Colonic mucosa (tissue), 4 donors: ENCODE results near the gene MTA1. TPM values are rescaled to one million over a fixed set of nuclear protein-coding genes. Genes with fewer than 3 reads are reported as not detected.

Experiments used
- DNase-seq: peaks from one replicate; pipeline ENCODE4 v3.0.0-alpha.2; 2020
- H3K27ac ChIP-seq: fragments of 200-600 bp; one replicate; pipeline ENCODE4 v1.8.0; 2021
- H3K27me3 ChIP-seq: fragments of 200-600 bp; one replicate; pipeline ENCODE4 v1.8.0; 2021
- H3K36me3 ChIP-seq: fragments of 200-600 bp; one replicate; pipeline ENCODE4 v1.8.0; 2021
- H3K4me1 ChIP-seq: fragments of 200-600 bp; one replicate; pipeline ENCODE4 v1.8.0; 2021; ENCODE audit warnings: mild to moderate bottlenecking
- H3K4me3 ChIP-seq: fragments of 200-600 bp; one replicate; pipeline ENCODE4 v1.8.0; 2021
- H3K9ac ChIP-seq, 2 donors: one replicate each; pipeline ENCODE4 v1.7.0; 2013; ENCODE audit warnings: control low read depth in 2 of 2, low read depth in 2 of 2, low read length in 2 of 2
- H3K9me3 ChIP-seq: fragments of 200-600 bp; one replicate; pipeline ENCODE4 v1.8.0; 2021
- CTCF ChIP-seq: fragments of 200-600 bp; IDR thresholded peaks from one replicate; pipeline ENCODE4 v1.8.0; 2022; ENCODE audit warnings: antibody characterized with exemption, mild to moderate bottlenecking
- intact Hi-C: fragments of 100-400 bp; cut with DNase I; formaldehyde crosslinking; loops from one replicate; pipeline ENCODE4 v1.14.1; 2022
- total RNA-seq, 2 donors: library from RNA; stranded (reverse); fragmentation: NEBNext Ultra II Directional in 1 of 2; extraction: Animal tissue kit (Norgen Biotek cat#: 25700) in 1 of 2; gene quantifications; one replicate each; pipeline ENCODE4 v1.2.1, GENCODE V29; 2021
- donor health status: healthy.
- donor health status: DM: no; HTN: no; CAD: no.
- donor health status: DM: no; HTN: no; CAD: no.

The MTA1 gene
- total RNA-seq, 2 donors from 2014 or later = 47.0 to 90.2 TPM

DNA sequence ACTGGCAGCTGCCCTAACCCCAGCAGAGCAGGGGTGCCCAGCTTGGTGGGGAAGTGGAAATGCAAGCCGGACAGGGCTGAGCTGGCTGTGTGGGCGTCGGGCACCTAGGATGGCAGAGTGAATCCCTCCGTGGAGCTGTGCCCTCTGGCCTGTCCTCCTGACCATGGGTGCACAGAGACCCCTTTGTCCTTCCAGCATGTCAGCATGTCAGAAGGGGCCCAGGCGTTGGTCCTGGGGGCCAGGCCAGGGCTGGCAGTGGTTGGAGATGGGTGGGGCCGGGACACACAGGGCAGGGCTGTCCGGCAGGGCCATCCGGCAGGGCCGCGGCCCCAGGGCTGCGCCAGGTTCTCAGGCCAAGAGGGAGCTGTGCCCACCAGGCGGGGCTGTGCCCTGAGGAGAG is 30.1 kb upstream of the MTA1 start:
- DNase-seq = no peak
- TF ChIP-seq CTCF = no peak
- Histone ChIP-seq H3K9ac (no peak overlapping the region), H3K4me1 (no peaks in the 10 kb centered on the region), H3K27ac (no peak overlapping the region), H3K9me3 (no peaks in the 10 kb centered on the region), H3K36me3 (no peaks in the 10 kb centered on the region), H3K27me3 (no peaks in the 10 kb centered on the region), H3K4me3 (no peak overlapping the region)
- intact Hi-C loops = no loop called here

GRCh38 chr14:105389976-105390848 is 29.4 kb upstream of the MTA1 start:
- no peak for DNase-seq
- H3K36me3 ChIP-seq = no peaks in the 10 kb centered on the region
- no peak overlapping the region for H3K4me3 ChIP-seq
- H3K9ac ChIP-seq = no peak overlapping the region
- no peak for TF ChIP-seq CTCF
- no peaks in the 10 kb centered on the region for H3K27me3 ChIP-seq
- H3K4me1 ChIP-seq = no peaks in the 10 kb centered on the region
- H3K9me3 ChIP-seq = no peaks in the 10 kb centered on the region
- no peak overlapping the region for H3K27ac ChIP-seq
- intact Hi-C loops = no loop called here

GRCh38 chr14:105390849-105391500 is 28.7 kb upstream of the MTA1 start:
- no peak overlapping the region for H3K9ac ChIP-seq
- H3K9me3 ChIP-seq = no peaks in the 10 kb centered on the region
- no peak overlapping the region for H3K27ac ChIP-seq
- H3K4me1 ChIP-seq = no peaks in the 10 kb centered on the region
- DNase-seq = no peak
- H3K36me3 ChIP-seq = no peaks in the 10 kb centered on the region
- intact Hi-C loops = no loop called here
- no peaks in the 10 kb centered on the region for H3K27me3 ChIP-seq
- no peak overlapping the region for H3K4me3 ChIP-seq
- TF ChIP-seq CTCF = no peak

DNA sequence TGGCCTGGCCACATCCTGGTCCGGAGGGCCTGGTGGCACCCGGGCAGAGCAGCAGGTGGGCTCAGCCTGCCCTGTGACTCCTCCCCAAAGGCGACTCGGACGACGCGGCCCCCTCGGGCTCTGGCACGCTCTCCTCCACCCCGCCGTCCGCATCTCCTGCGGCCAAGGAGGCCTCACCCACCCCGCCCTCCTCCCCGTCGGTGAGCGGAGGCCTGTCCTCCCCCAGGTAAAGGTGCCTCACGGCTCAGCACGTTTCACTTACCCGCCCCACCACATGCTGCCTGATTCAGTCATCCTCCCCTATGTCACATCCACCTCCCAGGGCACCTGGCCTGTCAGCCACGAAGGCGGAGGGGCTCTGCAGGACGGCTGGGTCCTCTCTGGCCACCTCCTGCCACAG is 28.1 kb upstream of the MTA1 start:
- Histone ChIP-seq H3K9me3 (no peaks in the 10 kb centered on the region), H3K4me1 (no peaks in the 10 kb centered on the region), H3K4me3 (no peak overlapping the region), H3K9ac (no peak overlapping the region), H3K27me3 (no peaks in the 10 kb centered on the region), H3K36me3 (no peaks in the 10 kb centered on the region), H3K27ac (no peak overlapping the region)
- TF ChIP-seq CTCF = no peak
- intact Hi-C loops = no loop called here
- no peak for DNase-seq

DNA sequence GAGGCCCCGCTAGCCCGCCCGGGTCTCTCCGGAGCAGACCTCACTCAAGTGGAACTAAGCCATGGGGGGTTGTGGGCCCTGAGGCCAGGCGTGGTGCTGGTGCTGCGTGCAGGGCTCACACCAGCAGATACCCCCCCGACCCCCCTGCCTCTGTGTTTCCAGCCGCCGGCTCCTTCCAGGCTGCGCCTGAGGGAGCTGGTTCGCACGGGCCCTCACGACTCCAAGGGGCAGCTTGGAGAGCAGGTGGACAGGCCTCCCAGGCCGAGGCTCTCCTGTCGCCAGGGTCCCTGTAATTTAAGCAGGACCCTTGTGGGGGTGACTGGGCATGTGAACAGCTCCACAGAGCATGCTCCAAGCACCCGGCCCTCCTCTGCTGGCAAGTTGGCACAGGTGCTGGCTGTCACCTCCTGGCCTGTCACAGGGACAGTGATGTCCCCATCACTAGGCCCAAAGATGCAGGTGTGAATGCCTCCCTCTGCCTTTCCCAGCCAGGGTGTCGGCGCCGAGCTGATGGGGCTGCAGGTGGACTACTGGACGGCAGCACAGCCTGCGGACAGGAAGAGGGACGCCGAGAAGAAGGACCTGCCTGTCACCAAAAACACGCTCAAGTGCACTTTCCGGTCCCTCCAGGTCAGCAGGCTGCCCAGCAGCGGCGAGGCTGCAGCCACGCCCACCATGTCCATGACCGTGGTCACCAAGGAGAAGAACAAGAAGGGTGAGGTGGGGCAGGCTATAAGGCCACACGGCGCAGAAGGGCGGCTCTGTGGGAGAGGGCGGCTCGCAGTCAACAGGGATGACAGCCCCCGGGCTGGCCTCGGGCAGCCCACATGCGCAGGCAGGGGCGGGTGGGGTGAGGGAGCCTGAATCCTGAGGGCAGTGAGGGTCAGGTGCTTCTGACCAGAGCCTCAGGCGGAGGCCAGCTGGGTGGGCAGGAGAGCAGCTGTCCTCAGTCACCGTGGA is 27.2 kb upstream of the MTA1 start:
- Histone ChIP-seq H3K36me3 (no peaks in the 10 kb centered on the region), H3K9ac (no peak overlapping the region), H3K9me3 (no peaks in the 10 kb centered on the region), H3K27me3 (no peaks in the 10 kb centered on the region), H3K4me1 (no peaks in the 10 kb centered on the region), H3K27ac (no peak overlapping the region), H3K4me3 (no peak overlapping the region)
- no peak for DNase-seq
- intact Hi-C loops = no loop called here
- TF ChIP-seq CTCF = no peak
